ENCODE measurements around the gene CETP.

CETP gene

GRCh38 chr16:56931271-56931891, 30.4 kb upstream of the CETP start:
- H3K4me2 ChIP-seq: peak overlapping the region; percentile 98

GRCh38 chr16:56931892-56932720, 29.6 kb upstream of the CETP start, which contains the start of gene HERPUD1:
Gene HERPUD1 (plus strand): TSS chr16:56932142. CDS start chr16:56932245, 103 bp downstream.
- Histone ChIP-seq H3K27me3 (ENCODE audit: insufficient read depth, low read depth) (no peaks in the 10 kb centered on the region), H3K27ac (peak within 1 kb of the TSS; percentile 97), H2AFZ (ENCODE audit: low read depth) (peak within 1 kb of the TSS; percentile 36; the same call in 1 of the 2 replicates), H3K4me2 (peak within 1 kb of the TSS; percentile 100), H3K4me3 (IDR thresholded peaks at IDR 0.05; ENCODE audit: insufficient read depth, low read depth, low read length) (no peak within 1 kb of the TSS), H3K9ac (peak within 1 kb of the TSS; percentile 99), H3K79me2 (ENCODE audit: insufficient read depth, low read depth) (peaks cover 51% of the 10 kb centered on the region), H3K4me1 (ENCODE audit: low read depth, poor library complexity, severe bottlenecking) (peaks cover 50% of the 10 kb centered on the region), H3K36me3 (ENCODE audit: insufficient read depth) (peaks cover 26% of the 10 kb centered on the region; the same call in 1 of the 2 replicates), H4K20me1 (ENCODE audit: insufficient read depth) (peaks cover 18% of the 10 kb centered on the region; the same call in 1 of the 2 replicates)
- TF ChIP-seq CTCF (conservative IDR thresholded peaks at IDR 0.05; ENCODE audit: low read depth, low read length): no peak

More at GRCh38 chr16:56931271-56931891, 30.4 kb upstream of the CETP start:
- H3K79me2 ChIP-seq (ENCODE audit: insufficient read depth, low read depth): peaks cover 44% of the 10 kb centered on the region
- no peak for TF ChIP-seq CTCF (conservative IDR thresholded peaks at IDR 0.05; ENCODE audit: low read depth, low read length)
- H3K36me3 ChIP-seq (ENCODE audit: insufficient read depth): peaks cover 19% of the 10 kb centered on the region; the same call in 1 of the 2 replicates
- H3K9ac ChIP-seq: peak overlapping the region; percentile 99
- H3K4me3 ChIP-seq (IDR thresholded peaks at IDR 0.05; ENCODE audit: insufficient read depth, low read depth, low read length): no peak overlapping the region
- peaks cover 46% of the 10 kb centered on the region for H3K4me1 ChIP-seq (ENCODE audit: low read depth, poor library complexity, severe bottlenecking)
- no peaks in the 10 kb centered on the region for H3K27me3 ChIP-seq (ENCODE audit: insufficient read depth, low read depth)
- peak overlapping the region; percentile 97 for H3K27ac ChIP-seq
- H2AFZ ChIP-seq (ENCODE audit: low read depth): peak overlapping the region; percentile 36; the same call in 1 of the 2 replicates
- H4K20me1 ChIP-seq (ENCODE audit: insufficient read depth): peaks cover 18% of the 10 kb centered on the region; the same call in 1 of the 2 replicates

GRCh38 chr16:56932721-56933619, 28.8 kb upstream of the CETP start:
- H3K36me3 ChIP-seq (ENCODE audit: insufficient read depth): peaks cover 35% of the 10 kb centered on the region; the same call in 1 of the 2 replicates
- H3K27ac ChIP-seq: peak overlapping the region; percentile 97
- H3K4me2 ChIP-seq: peak overlapping the region; percentile 100
- TF ChIP-seq CTCF (conservative IDR thresholded peaks at IDR 0.05; ENCODE audit: low read depth, low read length): no peak
- H3K27me3 ChIP-seq (ENCODE audit: insufficient read depth, low read depth): no peaks in the 10 kb centered on the region
- H4K20me1 ChIP-seq (ENCODE audit: insufficient read depth): peaks cover 18% of the 10 kb centered on the region; the same call in 1 of the 2 replicates
- H3K9ac ChIP-seq: peak overlapping the region; percentile 99
- no peak overlapping the region for H2AFZ ChIP-seq (ENCODE audit: low read depth)
- H3K4me3 ChIP-seq (IDR thresholded peaks at IDR 0.05; ENCODE audit: insufficient read depth, low read depth, low read length): no peak overlapping the region
- H3K4me1 ChIP-seq (ENCODE audit: low read depth, poor library complexity, severe bottlenecking): peaks cover 50% of the 10 kb centered on the region
- peaks cover 60% of the 10 kb centered on the region for H3K79me2 ChIP-seq (ENCODE audit: insufficient read depth, low read depth)
